ENCODE data around the gene ORC1.

Gene ORC1

GRCh38 chr1:52360595-52360968 lies 43.6 kb downstream of the ORC1 start:
- no peak for TF ChIP-seq CTCF (IDR thresholded peaks at IDR 0.05; ENCODE audit: borderline replicate concordance, control extremely low read depth, extremely low read depth, insufficient read depth, missing control alignments)
- no peak for DNase-seq (ENCODE audit: low spot score)
- in situ Hi-C loops (cut with MboI; ENCODE audit: low sequenced_read_pairs, unreplicated experiment): no loop called here

GRCh38 chr1:52359676-52360594 lies 44.3 kb downstream of the ORC1 start:
- in situ Hi-C loops (cut with MboI; ENCODE audit: low sequenced_read_pairs, unreplicated experiment): no loop called here
- DNase-seq (ENCODE audit: low spot score): peak; percentile 33
- TF ChIP-seq CTCF (IDR thresholded peaks at IDR 0.05; ENCODE audit: borderline replicate concordance, control extremely low read depth, extremely low read depth, insufficient read depth, missing control alignments): no peak

GRCh38 chr1:52358851-52359497 lies 45.2 kb downstream of the ORC1 start:
- no peak for DNase-seq (ENCODE audit: low spot score)
- TF ChIP-seq CTCF (IDR thresholded peaks at IDR 0.05; ENCODE audit: borderline replicate concordance, control extremely low read depth, extremely low read depth, insufficient read depth, missing control alignments): no peak
- in situ Hi-C loops (cut with MboI; ENCODE audit: low sequenced_read_pairs, unreplicated experiment): no loop called here

GRCh38 chr1:52357397-52357796 lies 46.8 kb downstream of the ORC1 start:
- in situ Hi-C loops (cut with MboI; ENCODE audit: low sequenced_read_pairs, unreplicated experiment): no loop called here

GRCh38 chr1:52356818-52357355 lies 47.3 kb downstream of the ORC1 start:
- in situ Hi-C loops (cut with MboI; ENCODE audit: low sequenced_read_pairs, unreplicated experiment): no loop called here
- TF ChIP-seq CTCF (IDR thresholded peaks at IDR 0.05; ENCODE audit: borderline replicate concordance, control extremely low read depth, extremely low read depth, insufficient read depth, missing control alignments): no peak
- DNase-seq (ENCODE audit: low spot score): no peak

More at GRCh38 chr1:52357397-52357796, 46.8 kb downstream of the ORC1 start:
- TF ChIP-seq CTCF (IDR thresholded peaks at IDR 0.05; ENCODE audit: borderline replicate concordance, control extremely low read depth, extremely low read depth, insufficient read depth, missing control alignments): no peak
- no peak for DNase-seq (ENCODE audit: low spot score)

GRCh38 chr1:52355847-52356505 lies 48.2 kb downstream of the ORC1 start:
- no peak for DNase-seq (ENCODE audit: low spot score)
- in situ Hi-C loops (cut with MboI; ENCODE audit: low sequenced_read_pairs, unreplicated experiment): no loop called here
- no peak for TF ChIP-seq CTCF (IDR thresholded peaks at IDR 0.05; ENCODE audit: borderline replicate concordance, control extremely low read depth, extremely low read depth, insufficient read depth, missing control alignments)

All from GM13976 (cell line).